ENCODE measurements around the gene CDC20B. TPM values are rescaled to one million over a fixed set of nuclear protein-coding genes. Genes with fewer than 3 reads are reported as not detected.
"Not testable (repeated sequence)": the region's sequence is repeated elsewhere in the genome, so short reads cannot be mapped to it uniquely, and the experiment has no call there.

CDC20B gene
- polyA plus RNA-seq, 1 donor from 2014 or later: not detected

DNA sequence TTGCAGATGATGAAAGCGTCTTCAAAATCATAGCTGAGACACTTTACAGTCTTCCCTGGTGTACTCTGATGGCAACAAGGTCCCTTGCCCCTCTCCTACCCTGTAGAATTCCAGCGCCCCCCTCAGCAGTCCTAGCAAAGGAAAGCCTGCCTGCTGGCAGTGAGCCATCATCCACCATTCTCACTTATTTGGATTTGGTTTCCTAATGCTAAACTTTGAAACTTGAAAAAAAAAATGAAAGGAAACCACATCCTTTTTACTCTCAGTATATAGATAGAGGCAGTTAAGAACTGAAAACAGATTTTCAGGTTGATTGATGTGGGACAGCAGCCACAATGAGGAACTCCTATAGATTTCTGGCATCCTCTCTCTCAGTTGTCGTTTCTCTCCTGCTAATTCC is 70.6 kb downstream of the CDC20B start, which contains the start of gene GZMA:
Gene GZMA, plus strand, starts transcription at position 299 of the 400 bp plus-strand sequence. Its CDS starts 37 bp downstream, at position 336.
- H3K4me3 ChIP-seq (ENCODE audit: low read length): no peak within 1 kb of the TSS
- no peaks in the 10 kb centered on the region for H4K20me1 ChIP-seq (ENCODE audit: insufficient read depth)
- no peak within 1 kb of the TSS for H3K27ac ChIP-seq (ENCODE audit: low read length)
- no peaks in the 10 kb centered on the region for H3K79me2 ChIP-seq (replicated peaks; ENCODE audit: insufficient read depth, low read length)
- no peaks in the 10 kb centered on the region for H3K9me2 ChIP-seq (ENCODE audit: insufficient read depth, low read length)
- no peaks in the 10 kb centered on the region for H3K9me3 ChIP-seq (ENCODE audit: low read length)
- H2AFZ ChIP-seq (ENCODE audit: low read depth, low read length): no peak within 1 kb of the TSS
- TF ChIP-seq TAF1 (IDR thresholded peaks at IDR 0.05; ENCODE audit: low read depth): no peak
- TF ChIP-seq, protein P1, sequence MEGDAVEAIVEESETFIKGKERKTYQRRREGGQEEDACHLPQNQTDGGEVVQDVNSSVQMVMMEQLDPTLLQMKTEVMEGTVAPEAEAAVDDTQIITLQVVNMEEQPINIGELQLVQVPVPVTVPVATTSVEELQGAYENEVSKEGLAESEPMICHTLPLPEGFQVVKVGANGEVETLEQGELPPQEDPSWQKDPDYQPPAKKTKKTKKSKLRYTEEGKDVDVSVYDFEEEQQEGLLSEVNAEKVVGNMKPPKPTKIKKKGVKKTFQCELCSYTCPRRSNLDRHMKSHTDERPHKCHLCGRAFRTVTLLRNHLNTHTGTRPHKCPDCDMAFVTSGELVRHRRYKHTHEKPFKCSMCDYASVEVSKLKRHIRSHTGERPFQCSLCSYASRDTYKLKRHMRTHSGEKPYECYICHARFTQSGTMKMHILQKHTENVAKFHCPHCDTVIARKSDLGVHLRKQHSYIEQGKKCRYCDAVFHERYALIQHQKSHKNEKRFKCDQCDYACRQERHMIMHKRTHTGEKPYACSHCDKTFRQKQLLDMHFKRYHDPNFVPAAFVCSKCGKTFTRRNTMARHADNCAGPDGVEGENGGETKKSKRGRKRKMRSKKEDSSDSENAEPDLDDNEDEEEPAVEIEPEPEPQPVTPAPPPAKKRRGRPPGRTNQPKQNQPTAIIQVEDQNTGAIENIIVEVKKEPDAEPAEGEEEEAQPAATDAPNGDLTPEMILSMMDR (IDR thresholded peaks at IDR 0.05; ENCODE audit: poor library complexity, severe bottlenecking): no peak
- TF ChIP-seq, protein P2, sequence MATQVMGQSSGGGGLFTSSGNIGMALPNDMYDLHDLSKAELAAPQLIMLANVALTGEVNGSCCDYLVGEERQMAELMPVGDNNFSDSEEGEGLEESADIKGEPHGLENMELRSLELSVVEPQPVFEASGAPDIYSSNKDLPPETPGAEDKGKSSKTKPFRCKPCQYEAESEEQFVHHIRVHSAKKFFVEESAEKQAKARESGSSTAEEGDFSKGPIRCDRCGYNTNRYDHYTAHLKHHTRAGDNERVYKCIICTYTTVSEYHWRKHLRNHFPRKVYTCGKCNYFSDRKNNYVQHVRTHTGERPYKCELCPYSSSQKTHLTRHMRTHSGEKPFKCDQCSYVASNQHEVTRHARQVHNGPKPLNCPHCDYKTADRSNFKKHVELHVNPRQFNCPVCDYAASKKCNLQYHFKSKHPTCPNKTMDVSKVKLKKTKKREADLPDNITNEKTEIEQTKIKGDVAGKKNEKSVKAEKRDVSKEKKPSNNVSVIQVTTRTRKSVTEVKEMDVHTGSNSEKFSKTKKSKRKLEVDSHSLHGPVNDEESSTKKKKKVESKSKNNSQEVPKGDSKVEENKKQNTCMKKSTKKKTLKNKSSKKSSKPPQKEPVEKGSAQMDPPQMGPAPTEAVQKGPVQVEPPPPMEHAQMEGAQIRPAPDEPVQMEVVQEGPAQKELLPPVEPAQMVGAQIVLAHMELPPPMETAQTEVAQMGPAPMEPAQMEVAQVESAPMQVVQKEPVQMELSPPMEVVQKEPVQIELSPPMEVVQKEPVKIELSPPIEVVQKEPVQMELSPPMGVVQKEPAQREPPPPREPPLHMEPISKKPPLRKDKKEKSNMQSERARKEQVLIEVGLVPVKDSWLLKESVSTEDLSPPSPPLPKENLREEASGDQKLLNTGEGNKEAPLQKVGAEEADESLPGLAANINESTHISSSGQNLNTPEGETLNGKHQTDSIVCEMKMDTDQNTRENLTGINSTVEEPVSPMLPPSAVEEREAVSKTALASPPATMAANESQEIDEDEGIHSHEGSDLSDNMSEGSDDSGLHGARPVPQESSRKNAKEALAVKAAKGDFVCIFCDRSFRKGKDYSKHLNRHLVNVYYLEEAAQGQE (IDR thresholded peaks at IDR 0.05; ENCODE audit: borderline replicate concordance): no peak
- no peak for TF ChIP-seq MXI1 (conservative IDR thresholded peaks at IDR 0.05; ENCODE audit: poor library complexity, severe bottlenecking)
- no peak for TF ChIP-seq EZH2 (IDR thresholded peaks at IDR 0.05; ENCODE audit: borderline replicate concordance, insufficient read depth, low read length, poor library complexity, severe bottlenecking)
- TF ChIP-seq SMC3 (conservative IDR thresholded peaks at IDR 0.05; ENCODE audit: poor library complexity): no peak
- TF ChIP-seq RAD21 (conservative IDR thresholded peaks at IDR 0.05): no peak
- no peak for TF ChIP-seq EP300 (conservative IDR thresholded peaks at IDR 0.05; ENCODE audit: poor library complexity, severe bottlenecking)
- no peak for TF ChIP-seq POLR2AphosphoS5 (IDR thresholded peaks at IDR 0.05)
- H3K36me3 ChIP-seq (ENCODE audit: insufficient read depth, low read length): no peaks in the 10 kb centered on the region
- no peak within 1 kb of the TSS for H3K4me2 ChIP-seq (ENCODE audit: low read length)
- no peak within 1 kb of the TSS for H3K9ac ChIP-seq (ENCODE audit: low read length)
- no peaks in the 10 kb centered on the region for H3F3A ChIP-seq (ENCODE audit: insufficient read depth, low read length, poor library complexity, severe bottlenecking)
- no peaks in the 10 kb centered on the region for H3K27me3 ChIP-seq (ENCODE audit: insufficient read depth, low read depth, low read length)

DNA sequence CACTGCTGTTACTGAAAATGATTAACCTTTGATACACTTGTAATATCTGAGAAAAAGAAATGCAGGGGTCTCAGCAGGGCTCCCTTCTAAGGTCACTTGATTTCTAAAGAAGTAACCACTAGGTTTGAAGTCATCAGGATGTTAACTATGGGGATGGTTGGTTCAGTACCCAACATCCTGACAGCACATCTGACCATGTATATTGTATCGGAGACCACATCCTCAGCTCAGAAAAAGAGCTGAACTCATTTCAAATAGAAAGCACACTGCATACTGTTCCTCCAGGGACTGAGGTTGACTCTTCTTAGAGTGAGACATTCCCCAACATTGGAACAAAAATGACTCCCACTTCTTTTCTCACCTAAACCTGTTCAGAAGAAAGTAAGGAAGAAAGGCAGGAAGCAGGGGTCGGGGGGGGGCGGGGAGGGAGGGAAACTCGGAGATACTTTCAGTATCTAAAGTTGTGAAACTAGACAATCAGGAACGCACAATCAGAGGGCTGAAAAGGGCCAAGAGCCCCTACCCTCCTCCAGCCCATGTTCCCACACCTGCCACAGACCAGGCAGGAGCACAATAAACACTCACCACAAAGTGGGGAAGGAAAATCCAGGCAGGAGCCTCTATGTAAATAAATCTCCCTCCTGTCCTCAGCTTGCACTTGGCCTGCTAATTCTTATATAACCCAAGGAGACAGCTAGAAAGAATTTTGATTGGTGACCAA is 71.3 kb downstream of the CDC20B start:
- no peaks in the 10 kb centered on the region for H3K79me2 ChIP-seq (replicated peaks; ENCODE audit: insufficient read depth, low read length)
- H3K4me3 ChIP-seq (ENCODE audit: low read length): no peak overlapping the region
- no peak overlapping the region for H3K9ac ChIP-seq (ENCODE audit: low read length)
- H3K4me2 ChIP-seq (ENCODE audit: low read length): no peak overlapping the region
- H3K27ac ChIP-seq (ENCODE audit: low read length): no peak overlapping the region
- H2AFZ ChIP-seq (ENCODE audit: low read depth, low read length): no peak overlapping the region
- no peaks in the 10 kb centered on the region for H3K9me2 ChIP-seq (ENCODE audit: insufficient read depth, low read length)
- H3K9me3 ChIP-seq (ENCODE audit: low read length): no peaks in the 10 kb centered on the region
- TF ChIP-seq EZH2 (IDR thresholded peaks at IDR 0.05; ENCODE audit: borderline replicate concordance, insufficient read depth, low read length, poor library complexity, severe bottlenecking) (no peak), SMC3 (conservative IDR thresholded peaks at IDR 0.05; ENCODE audit: poor library complexity) (no peak)
- H3F3A ChIP-seq (ENCODE audit: insufficient read depth, low read length, poor library complexity, severe bottlenecking): no peaks in the 10 kb centered on the region
- no peaks in the 10 kb centered on the region for H3K27me3 ChIP-seq (ENCODE audit: insufficient read depth, low read depth, low read length)
- H3K36me3 ChIP-seq (ENCODE audit: insufficient read depth, low read length): no peaks in the 10 kb centered on the region
- H4K20me1 ChIP-seq (ENCODE audit: insufficient read depth): no peaks in the 10 kb centered on the region

DNA sequence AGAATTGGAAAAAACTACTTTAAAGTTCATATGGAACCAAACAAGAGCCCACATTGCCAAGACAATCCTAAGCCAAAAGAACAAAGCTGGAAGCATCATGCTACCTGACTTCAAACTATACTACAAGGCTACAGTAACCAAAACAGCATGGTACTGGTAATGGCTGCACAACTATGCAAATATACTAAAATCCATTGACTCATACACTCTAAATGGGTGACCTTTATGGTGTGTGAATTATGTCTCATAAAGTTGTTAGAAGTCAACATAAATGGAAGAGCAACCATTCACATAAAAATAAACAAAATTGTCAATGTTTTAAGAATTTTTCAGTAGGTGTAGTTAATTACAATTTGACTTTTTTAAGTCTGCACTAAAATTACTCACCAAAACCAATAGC is 71.8 kb downstream of the CDC20B start:
- H3K9me2 ChIP-seq (ENCODE audit: insufficient read depth, low read length); H3K27ac ChIP-seq (ENCODE audit: low read length); H3K4me2 ChIP-seq (ENCODE audit: low read length); H3K9me3 ChIP-seq (ENCODE audit: low read length); H3F3A ChIP-seq (ENCODE audit: insufficient read depth, low read length, poor library complexity, severe bottlenecking); H3K36me3 ChIP-seq (ENCODE audit: insufficient read depth, low read length); H2AFZ ChIP-seq (ENCODE audit: low read depth, low read length); H3K27me3 ChIP-seq (ENCODE audit: insufficient read depth, low read depth, low read length); H4K20me1 ChIP-seq (ENCODE audit: insufficient read depth); H3K4me3 ChIP-seq (ENCODE audit: low read length); H3K9ac ChIP-seq (ENCODE audit: low read length); H3K79me2 ChIP-seq (replicated peaks; ENCODE audit: insufficient read depth, low read length): not testable (repeated sequence)
